Thyroid gland (tissue), 4 donors: ENCODE data around the gene MACROD1. TPM values are rescaled to one million over a fixed set of nuclear protein-coding genes. Genes with fewer than 3 reads are reported as not detected.

Source experiments
- DNase-seq, 2 donors: peaks; one replicate each; pipeline ENCODE4 v3.0.0-alpha.2; 2019
- H3K27ac ChIP-seq, 3 donors: fragments of 200-600 bp; sonication (generic); 1 replicate in 2 of 3; 2 replicates in 1 of 3; pipeline ENCODE4 v1.5.1; 2016 to 2019; ENCODE audit warnings: mild to moderate bottlenecking in 1 of 3, moderate library complexity in 1 of 3
- H3K27me3 ChIP-seq: fragments of 200-600 bp; sonication (generic); one replicate; pipeline ENCODE4 v1.5.1; 2019
- H3K36me3 ChIP-seq, 2 donors: fragments of 200-600 bp; sonication (generic); one replicate each; pipeline ENCODE4 v1.5.1; 2016 to 2019
- H3K4me1 ChIP-seq, 2 donors: fragments of 200-600 bp; sonication (generic); one replicate each; pipeline ENCODE4 v1.5.1; 2017 to 2019
- H3K4me3 ChIP-seq, 3 donors: fragments of 200-600 bp; sonication (generic); replicated peaks in 1 of 3; 1 replicate in 2 of 3; 2 replicates in 1 of 3; pipeline ENCODE4 v1.5.1; 2016; ENCODE audit warnings: mild to moderate bottlenecking in 1 of 3
- H3K9me3 ChIP-seq: fragments of 200-600 bp; sonication (generic); one replicate; pipeline ENCODE4 v1.5.1; 2017
- CTCF ChIP-seq, 6 experiments: fragments of 200-600 bp in 3 of 6; fragments of 450-650 bp in 3 of 6; sonication (generic) in 3 of 6; IDR thresholded peaks; one replicate each; pipeline ENCODE4 v1.5.1; 2016 to 2019; ENCODE audit warnings: antibody characterized with exemption in 6 of 6, mild to moderate bottlenecking in 2 of 6, inconsistent platforms in 1 of 6, moderate library complexity in 1 of 6
- POLR2A ChIP-seq, 2 donors: fragments of 450-650 bp; IDR thresholded peaks; one replicate each; pipeline ENCODE4 v1.6.1; 2017; ENCODE audit warnings: antibody characterized with exemption in 2 of 2, mild to moderate bottlenecking in 2 of 2, moderate library complexity in 1 of 2
- WGBS, 2 donors: methylation state at CpG; one replicate each; pipeline ENCODE4 v1.1.5; 2017; 5-methylcytosine and 5-hydroxymethylcytosine counted together
- intact Hi-C: fragments of 100-400 bp; cut with DNase I; formaldehyde crosslinking; loops from one replicate; pipeline ENCODE4 v1.15.1; 2023
- total RNA-seq, 4 donors: library from RNA; depleted of rRNA; stranded (reverse); fragments of >200 nt; gene quantifications; one replicate each; pipeline ENCODE4 v1.2.3, GENCODE V29; 2016

MACROD1 gene
- total RNA-seq, 4 donors from 2014 or later = 62.5 to 89.5 (median 70.0) TPM

GRCh38 chr11:64092111-64092760 lies 73.7 kb downstream of the MACROD1 start:
- Histone ChIP-seq H3K4me3 (no peak overlapping the region), H3K36me3 (no peaks in the 10 kb centered on the region), H3K4me1 (peaks cover 64 to 83% of the 10 kb centered on the region in 2 donors), H3K27me3 (no peaks in the 10 kb centered on the region), H3K9me3 (no peaks in the 10 kb centered on the region), H3K27ac (peak overlapping the region; percentile 20 to 87 (median 81))
- TF ChIP-seq CTCF (IDR thresholded peaks at IDR 0.05) = no peak
- TF ChIP-seq POLR2A (IDR thresholded peaks at IDR 0.05) = no peak
- WGBS, 2 donors = 76 to 94% methylated on average over 9 to 10 of the region's 15 CpGs
- DNase-seq = no peak
- intact Hi-C loops = no loop called here

GRCh38 chr11:64090806-64091516 lies 75.0 kb downstream of the MACROD1 start:
- Histone ChIP-seq H3K4me3 (no peak overlapping the region), H3K27ac (no peak overlapping the region), H3K9me3 (no peaks in the 10 kb centered on the region), H3K4me1 (peaks cover 51 to 83% of the 10 kb centered on the region in 2 donors), H3K36me3 (no peaks in the 10 kb centered on the region), H3K27me3 (no peaks in the 10 kb centered on the region)
- no peak for DNase-seq
- intact Hi-C loops = no loop called here
- 76 to 80% methylated on average over 10 to 11 of the region's 11 CpGs for WGBS, 2 donors
- TF ChIP-seq CTCF (IDR thresholded peaks at IDR 0.05) = no peak
- TF ChIP-seq POLR2A (IDR thresholded peaks at IDR 0.05) = no peak

GRCh38 chr11:64089915-64090805 lies 75.8 kb downstream of the MACROD1 start:
- intact Hi-C loops = loop anchor here (5.0 to 10.0 kb wide), 2 partner anchors 57 to 85 kb away; no protein-coding TSS in a partner anchor
- H3K36me3 ChIP-seq = no peaks in the 10 kb centered on the region
- 91 to 93% methylated on average over 25 to 28 of the region's 28 CpGs for WGBS, 2 donors
- no peaks in the 10 kb centered on the region for H3K27me3 ChIP-seq
- no peak for DNase-seq
- peaks cover 43 to 77% of the 10 kb centered on the region in 2 donors for H3K4me1 ChIP-seq
- H3K9me3 ChIP-seq = no peaks in the 10 kb centered on the region
- H3K27ac ChIP-seq = peak overlapping the region in 2 of 3 donors; percentile 63 to 82
- no peak overlapping the region for H3K4me3 ChIP-seq
- TF ChIP-seq CTCF (IDR thresholded peaks at IDR 0.05) (no peak), POLR2A (IDR thresholded peaks at IDR 0.05) (no peak)

GRCh38 chr11:64089493-64089892 lies 76.4 kb downstream of the MACROD1 start:
- TF ChIP-seq CTCF (IDR thresholded peaks at IDR 0.05) (no peak), POLR2A (IDR thresholded peaks at IDR 0.05) (no peak)
- H3K4me3 ChIP-seq = no peak overlapping the region
- H3K4me1 ChIP-seq = peaks cover 38 to 70% of the 10 kb centered on the region in 2 donors
- H3K27me3 ChIP-seq = no peaks in the 10 kb centered on the region
- H3K27ac ChIP-seq = peak overlapping the region; percentile 63 to 82 (median 81)
- no peaks in the 10 kb centered on the region for H3K36me3 ChIP-seq
- H3K9me3 ChIP-seq = no peaks in the 10 kb centered on the region
- WGBS, 2 donors = 38 to 40% methylated on average over 4 to 7 of the region's 7 CpGs
- peak; percentile 90 to 95 for DNase-seq
- intact Hi-C loops = loop anchor here (5.0 to 10.0 kb wide), 2 partner anchors 58 to 85 kb away; no protein-coding TSS in a partner anchor
